ENCODE results near the gene BMP2K.

The BMP2K gene

DNA sequence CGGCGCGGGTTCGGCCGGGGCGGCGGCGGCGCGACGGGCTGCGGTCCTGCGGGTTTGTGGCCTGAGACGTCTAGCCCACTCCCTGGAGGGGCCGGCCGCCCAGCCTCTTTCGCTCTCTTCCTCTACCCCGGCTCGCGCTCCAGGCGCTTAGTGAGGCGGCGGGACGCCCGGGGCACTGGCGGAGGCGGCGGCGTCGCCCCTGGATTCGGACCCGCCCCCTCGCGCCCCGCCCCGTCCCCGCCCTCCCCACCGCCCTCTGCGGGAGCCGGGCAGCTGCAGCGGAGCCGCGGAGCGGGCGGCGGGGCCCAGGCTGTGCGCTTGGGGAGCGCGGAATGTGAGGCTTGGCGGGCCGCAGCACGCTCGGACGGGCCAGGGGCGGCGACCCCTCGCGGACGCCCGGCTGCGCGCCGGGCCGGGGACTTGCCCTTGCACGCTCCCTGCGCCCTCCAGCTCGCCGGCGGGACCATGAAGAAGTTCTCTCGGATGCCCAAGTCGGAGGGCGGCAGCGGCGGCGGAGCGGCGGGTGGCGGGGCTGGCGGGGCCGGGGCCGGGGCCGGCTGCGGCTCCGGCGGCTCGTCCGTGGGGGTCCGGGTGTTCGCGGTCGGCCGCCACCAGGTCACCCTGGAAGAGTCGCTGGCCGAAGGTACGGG is at the start of gene BMP2K:
TSS of gene BMP2K (plus strand) at position 272 of the 650 bp plus-strand sequence. CDS start at position 466, 194 bp downstream.
- DNase-seq: peak; percentile 82

DNA sequence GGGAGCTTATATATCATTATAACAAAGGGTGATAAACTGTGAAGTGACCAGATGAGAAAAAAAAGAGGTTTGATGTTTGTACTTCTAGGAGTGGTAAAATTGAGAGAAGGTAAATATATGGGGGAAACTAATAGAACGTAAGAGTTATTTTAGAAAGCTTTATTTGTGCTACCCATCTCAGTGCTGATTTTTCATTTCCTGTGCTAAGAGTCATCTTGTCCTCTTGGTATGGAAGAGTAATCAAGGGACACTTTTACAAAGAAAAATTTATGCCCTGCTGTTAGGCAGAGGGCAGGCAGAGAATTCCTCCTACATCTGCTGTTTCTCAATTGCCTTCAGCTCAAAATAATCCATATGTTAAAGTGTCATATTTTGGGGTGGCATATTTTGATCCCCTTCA is 49.6 kb upstream of the BMP2K start:
- DNase-seq: no peak

DNA sequence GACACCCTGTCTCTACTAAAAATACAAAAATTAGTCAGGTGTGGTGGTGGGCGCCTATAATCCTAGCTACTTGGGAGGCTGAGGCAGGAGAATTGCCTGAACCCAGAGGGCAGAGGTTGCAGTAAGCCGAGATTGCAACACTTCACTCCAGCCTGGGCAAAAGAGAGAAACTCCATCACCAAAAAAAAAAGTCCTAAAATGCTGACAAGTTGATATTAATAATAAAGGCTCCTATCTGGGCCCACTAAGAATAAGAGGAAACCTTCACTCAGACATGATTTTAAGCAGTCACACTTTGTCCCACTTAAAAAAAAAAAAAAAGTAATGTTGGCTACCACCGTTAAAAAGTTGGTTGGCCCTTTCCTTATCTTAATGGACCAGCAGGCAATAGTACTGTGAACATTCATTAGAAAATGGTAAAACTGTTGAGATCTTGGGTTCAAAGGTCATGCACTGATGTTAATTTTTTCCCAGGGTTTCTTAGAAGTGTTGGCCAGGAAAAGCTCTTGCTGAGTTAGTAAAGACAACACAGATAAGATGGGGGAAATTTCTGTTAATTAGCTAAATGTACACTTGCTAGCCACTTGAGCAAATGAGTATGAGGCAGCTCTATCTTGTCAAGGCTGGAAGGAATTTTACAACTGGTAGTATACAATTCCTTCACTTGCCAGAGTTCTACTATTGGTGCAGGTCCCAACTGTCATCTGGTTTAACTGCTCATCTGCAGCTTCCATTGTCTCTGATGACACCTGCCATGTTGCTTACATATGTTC is 43.6 kb upstream of the BMP2K start:
- no peak for DNase-seq

DNA sequence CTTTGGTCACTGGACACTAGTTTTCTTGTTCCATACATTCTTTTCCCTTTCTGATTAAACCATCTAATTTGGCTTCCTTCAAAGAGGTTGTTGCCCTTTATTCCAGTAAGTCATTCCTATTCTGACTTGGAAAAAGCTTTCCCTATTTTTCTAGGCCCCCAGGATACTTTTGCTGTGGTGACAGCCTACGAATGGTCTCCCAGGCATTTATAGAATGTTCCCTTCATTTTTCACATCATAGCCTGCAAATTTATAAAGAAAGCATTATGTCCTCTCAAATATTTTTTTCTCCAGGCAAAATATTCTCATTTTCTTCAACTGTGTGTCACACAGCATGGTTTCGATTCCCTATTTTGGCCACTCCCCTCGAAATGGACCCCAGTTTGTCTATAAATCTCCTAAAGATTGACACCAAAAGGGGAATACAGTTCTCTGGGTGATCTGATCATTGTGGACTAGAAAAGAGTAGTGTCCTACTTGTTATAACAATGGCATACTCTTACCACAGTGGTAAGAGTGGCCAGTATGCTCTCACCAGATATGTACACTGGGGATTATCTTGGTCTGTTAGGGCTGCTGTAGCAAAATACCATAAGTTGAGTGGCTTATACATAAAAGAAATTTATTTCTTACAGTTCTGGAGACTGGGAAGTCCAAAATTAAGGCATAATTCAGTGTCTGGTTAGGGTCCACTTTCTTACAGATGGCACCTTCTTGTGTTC is 41.5 kb upstream of the BMP2K start:
- no peak for DNase-seq

DNA sequence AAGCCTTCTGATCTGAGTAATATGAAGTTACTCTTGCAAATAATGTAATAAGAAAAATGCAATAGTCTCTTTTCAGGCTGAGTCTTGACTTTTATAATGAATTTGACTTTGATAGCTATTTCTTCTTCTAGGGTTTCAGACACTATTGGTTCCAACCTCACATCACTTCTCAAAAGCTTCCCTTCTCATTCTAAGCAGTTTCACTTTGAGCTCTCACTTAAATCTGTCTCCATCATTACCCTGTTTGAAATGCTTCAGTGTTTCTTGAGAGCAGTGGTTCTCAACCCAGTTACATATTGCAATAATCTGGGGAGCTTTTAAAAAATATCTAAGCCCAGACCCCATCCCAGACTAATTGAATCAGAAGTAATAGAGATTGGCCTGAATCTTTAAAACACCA is 40.5 kb upstream of the BMP2K start:
- no peak for DNase-seq

DNA sequence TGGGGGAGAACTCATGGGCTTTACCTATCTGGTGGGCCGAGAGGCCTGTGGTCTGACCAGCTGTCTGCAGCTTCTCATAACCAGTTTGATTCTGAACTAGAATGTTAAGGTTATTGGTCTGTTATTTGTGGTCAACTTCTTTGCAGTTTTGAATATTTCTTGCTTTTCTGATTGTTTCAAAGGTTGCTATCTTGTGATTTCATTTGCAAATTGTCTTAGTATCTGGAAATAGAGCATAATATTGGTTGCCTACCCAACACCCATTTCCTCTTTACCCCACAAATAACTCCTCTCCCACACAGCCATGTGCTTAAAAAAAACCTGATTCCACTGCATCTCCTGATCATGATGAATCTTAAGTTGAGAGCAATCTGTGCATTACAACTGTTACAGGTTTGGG is 39.1 kb upstream of the BMP2K start:
- no peak for DNase-seq

DNA sequence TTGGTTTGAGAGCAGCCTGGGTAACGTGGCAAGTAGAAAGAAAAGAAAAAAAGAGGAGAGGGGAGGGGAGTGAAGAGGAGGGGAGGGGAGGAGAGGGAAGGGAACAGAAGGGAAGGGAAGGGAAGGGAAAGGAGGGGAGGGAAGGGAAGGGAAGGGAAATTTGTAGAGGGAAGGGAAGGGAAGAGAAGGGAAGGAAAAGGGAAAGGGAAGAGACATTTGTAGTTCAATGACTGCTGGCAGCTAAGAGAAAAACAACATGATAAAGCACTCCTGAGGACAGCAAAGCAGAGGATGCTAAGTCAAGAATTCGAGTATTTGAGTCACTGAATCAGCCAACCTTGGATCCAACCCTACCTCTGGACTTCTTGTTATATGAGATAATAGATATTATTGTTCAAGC is 38.2 kb upstream of the BMP2K start:
- DNase-seq: no peak

DNA sequence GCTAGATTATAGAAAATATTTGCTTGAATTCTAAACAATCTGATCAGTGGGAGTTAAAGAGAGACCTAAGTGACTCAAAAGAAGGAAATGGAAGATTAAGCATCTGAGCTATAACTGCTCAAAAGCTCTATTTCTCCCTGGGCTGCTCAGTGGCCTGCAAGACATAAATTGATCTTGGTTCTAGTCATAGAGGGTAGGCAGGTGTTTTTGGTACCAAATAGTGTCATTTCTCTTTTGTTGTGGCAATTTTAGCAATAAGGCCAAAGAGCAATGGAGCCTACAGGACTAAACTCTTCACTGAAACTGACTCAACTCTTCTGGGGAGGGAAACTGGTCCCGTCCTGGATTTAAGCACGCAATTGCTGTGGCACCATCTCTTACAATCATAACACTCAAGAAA is 33.9 kb upstream of the BMP2K start:
- no peak for DNase-seq

DNA sequence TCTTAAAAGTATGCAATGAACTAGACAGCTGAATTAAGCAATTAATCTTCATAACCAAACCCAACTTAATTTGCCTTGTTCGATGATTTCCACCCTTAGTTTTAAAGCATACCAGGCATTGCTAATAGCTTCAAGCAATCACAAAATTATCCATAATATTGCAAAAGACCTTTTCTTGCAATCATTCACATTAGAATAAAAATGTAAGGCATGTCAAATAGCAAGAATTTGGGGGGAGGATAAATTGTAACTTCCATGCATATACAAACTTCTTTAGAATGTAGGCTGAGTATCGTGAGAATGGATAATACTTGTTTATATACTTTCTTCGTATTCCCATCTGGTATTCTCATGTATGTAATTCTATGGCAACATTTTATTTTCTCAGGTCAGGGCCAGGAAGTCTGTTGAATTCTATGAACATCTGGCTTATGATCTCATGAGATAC is 28.7 kb upstream of the BMP2K start:
- DNase-seq: no peak

DNA sequence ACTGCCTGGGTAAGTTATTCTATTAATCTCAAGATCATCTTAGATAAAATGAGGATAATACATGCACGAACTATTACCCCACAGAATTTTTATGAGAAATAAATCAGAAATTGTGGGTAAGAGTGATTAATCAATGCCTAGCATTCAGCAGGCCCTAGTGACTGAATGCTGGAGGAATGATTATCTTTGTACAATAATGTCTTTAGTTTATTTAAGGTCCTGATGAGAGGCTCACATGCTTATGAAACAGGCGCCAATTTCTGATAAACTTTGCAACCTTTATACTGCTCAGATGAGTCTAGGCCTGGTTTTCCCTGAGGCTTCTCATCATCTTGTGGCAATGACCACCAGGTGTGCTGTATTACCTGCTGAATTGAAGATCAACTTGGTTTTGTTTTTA is 27.8 kb upstream of the BMP2K start:
- DNase-seq: no peak

DNA sequence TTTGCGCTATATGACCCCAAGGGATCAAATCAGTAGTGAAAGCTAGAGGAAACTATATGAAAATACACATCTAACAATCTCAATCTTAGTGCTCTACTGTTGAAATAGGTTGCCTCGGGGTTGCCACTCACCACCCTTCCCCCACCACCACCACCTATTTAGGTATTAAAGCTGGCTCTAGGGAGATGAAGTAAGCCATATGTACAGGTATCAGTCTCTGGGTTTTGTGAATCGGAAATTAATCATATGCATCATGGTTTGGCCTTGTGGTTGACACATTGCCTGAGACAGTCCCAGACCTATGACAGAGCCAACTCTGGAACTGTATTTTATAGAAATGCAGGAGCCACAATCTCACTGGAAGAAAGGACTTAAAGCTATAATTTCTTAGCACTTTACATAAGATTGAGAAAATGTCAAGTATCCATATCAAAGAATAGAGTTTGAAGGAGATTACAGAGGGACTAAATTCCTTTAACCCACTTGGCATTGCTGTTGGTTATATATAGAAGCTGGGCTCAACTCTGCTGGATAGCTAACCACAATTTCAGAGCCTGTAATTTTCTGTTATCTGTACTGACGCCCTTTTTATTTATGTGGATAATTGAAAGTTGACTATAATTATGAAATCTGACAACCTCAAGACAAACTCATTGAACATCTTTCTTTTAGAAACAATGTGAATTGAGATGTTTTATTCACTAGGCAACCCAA is 26.7 kb upstream of the BMP2K start:
- DNase-seq: no peak

DNA sequence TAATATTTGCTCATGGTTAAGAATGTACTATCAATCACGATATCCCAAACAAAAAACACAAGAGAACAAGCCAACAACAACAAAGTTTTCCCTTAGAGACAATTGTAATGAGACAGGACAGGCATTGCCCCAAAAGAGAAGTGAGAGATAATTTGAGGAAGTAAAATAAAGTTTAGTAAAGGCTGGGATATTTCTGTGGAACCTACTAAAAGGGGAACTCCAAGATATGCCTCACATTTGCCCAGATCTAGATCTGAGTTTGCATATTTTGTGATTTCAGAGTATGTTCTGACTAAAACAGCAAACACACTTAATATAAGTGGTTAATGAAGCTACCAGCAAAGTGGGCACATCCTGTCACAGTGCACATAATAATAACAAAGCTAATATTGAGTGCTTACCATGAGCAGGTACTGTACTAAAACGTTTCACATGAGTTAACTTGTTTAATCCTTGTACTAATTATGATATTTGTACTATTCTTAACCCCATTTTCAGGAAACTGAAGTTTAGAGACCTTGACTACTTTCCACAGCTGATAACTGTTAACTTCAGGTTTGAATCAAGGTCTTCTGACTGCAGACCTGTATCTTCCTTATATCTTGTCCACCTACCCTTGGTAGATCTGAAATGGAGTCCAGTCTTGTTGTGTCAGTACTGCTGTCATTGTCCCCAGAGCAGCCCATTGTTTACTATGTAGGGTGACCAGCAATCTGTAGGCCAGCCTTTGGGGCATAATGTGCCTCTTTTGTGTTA is 26.0 kb upstream of the BMP2K start:
- no peak for DNase-seq

DNA sequence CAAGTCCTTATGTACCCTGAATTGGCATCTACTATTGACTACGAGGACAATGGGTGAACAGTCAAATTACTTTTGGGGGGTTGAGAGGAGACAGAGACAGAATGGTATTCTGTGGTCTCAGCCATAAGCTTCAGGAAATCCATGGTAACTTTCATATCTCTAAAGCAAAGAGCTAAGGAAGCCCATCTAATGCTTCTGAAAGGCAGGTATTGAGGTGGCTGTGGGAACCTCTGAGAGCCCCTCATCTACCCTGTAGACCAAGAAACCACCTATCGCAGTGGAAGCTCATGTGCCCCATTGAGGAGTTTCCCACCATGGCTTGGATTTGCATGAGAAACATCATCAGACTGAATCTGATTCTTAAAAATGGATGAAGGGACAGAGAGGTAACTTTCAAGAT is 23.1 kb upstream of the BMP2K start:
- DNase-seq: no peak

DNA sequence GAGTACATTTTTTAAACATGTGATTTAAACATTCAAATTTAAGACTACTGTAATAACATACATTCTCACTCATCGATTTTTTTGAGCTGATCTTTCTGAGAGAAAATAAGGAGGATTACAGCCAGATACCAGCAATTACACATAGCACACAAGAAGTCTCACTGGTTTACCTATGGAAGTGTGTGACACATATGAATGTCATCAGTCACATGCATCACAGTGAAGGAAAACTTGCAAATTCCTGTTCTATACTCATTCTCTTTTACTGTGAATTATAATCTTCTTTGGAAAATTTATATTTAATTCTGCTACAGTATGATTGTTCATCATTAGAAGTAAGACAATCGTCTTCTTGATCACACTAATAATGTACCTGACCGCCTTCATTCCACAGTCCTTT is 21.3 kb upstream of the BMP2K start:
- no peak for DNase-seq

DNA sequence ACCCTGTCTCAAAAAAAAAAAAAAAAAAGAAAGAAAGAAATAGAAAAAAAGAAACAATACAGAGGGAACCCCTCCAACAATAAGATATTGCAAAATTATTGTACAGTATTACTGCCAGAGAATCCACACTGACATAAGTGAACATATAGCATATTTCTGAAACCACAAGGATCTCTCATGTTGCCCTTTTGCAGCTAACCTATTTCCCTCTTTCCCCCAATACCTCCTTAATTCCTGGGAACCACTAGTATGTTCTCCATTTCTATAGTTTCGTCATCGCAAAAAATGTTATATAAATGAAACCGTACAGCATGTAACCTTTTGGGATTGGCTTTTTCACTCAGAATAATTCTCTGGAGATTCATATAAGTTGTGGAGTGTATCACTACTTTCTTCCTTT is 20.0 kb upstream of the BMP2K start:
- no peak for DNase-seq

DNA sequence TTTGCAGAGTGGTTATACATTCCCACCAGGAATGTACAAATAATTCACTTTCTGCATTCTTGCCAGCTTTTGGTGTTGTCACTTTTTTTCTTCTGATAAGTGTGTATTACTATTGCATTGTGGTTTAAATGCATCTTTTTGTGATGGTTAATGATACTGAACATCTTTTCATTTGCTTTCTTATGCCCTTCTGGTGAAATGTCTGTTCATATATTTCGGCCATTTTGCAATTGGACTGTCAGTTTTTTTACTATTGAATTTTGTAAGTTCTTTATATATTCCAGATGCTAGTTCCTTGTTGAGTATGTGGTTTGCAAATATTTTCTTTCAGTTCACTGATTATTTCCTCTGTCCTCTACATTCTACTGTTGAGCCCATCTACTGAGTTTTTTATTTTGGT is 19.4 kb upstream of the BMP2K start:
- DNase-seq: no peak

DNA sequence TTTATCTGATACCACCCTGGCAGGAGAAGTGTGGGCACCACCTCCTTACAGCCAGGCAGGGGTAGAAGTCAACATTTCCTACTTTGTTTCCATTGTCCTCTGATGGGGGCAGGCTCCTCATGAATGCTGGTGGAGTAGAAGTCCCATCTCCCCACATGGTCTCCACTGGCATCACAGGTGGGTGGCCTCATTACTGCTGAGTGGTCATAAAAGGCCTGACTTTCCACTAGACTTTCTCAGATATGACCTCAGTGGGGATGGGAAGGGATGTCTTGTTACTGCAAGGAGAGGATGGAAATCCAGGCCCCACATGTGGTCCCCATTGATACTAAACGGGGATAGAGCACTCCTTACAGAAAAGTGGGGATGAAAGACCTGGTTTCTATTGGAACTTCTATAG is 18.6 kb upstream of the BMP2K start:
- DNase-seq: no peak

DNA sequence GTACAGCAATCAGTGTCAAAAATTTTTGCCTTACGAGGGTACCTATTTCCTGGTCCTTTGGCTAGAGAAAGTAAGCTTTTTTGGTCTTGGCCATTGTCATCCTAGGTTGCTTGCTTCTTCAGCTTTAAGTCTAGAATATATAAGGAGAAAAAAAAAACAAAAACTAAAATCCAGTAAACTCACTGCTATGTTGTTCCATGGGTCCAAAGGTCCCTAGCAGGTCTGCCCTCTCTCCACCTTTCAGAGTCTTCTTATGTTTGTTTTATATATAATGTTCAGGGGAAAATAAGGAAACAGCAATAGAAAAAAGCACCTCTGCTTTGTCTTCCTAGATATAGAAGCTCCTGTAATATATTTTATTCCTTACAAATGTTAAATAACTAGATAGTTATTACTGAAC is 18.1 kb upstream of the BMP2K start:
- DNase-seq: no peak

DNA sequence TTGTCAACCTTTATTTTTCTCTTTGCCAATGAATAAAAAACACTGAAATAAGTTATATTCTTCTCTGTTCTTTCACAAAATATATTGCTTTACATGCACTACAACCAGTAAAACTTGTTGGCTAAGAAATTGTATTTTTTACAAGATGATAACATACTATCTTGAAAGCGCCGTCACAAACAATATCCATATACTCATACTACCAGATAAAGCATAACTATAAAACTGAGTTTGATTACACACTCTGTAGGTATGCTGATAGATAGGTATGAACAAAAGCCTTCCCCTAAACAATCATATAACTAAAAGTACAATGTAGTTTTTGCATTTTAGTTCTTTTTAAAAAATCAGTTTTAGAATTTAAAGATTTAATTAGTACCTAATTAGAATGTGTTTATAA is 13.6 kb upstream of the BMP2K start:
- DNase-seq: no peak

DNA sequence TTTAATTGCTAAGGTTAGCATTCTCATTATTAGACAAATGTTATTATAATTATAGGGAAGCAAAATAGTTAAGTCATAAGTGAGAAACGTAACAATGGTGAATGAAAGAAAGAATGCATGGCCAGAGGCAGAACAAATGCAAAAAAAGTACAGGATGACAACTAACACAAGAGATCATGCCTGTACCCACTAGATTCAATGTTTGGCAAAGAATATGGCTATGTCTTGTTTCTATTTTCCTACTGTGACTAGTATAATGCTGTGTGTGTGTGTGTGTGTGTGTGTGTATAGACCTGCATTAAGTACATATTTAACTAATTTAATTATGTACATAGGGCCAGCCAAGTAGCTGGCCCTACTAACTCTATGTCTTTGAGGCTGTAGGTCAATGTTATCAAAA is 12.9 kb upstream of the BMP2K start:
- DNase-seq: no peak

DNA sequence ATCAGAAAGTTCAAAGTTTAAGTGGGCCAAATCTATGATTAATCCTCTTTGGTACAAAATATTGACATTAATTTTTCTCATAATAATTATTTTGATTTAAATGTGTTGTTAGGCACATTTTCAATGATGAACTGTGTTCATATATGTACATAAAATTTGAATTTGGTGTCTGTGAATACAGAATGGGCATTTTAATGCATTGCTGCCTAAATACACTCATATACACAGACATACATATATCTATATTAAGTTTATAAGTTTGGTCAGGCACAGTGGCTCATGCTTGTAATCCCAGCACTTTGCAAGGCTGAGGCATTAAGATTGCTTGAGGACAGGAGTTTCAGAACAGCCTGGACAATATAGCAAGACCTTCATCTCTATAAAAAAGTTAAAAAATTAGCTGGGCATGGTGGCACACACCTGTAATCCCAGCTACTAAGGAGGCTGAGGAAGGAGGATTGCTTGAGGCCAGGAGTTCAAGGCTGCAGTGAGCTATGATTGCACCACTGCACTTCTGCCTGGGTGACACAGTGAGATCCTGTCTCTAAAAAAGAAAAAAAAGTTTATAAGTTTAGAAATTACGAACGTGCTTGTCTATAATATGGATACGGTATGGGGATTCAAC is 12.3 kb upstream of the BMP2K start:
- no peak for DNase-seq

DNA sequence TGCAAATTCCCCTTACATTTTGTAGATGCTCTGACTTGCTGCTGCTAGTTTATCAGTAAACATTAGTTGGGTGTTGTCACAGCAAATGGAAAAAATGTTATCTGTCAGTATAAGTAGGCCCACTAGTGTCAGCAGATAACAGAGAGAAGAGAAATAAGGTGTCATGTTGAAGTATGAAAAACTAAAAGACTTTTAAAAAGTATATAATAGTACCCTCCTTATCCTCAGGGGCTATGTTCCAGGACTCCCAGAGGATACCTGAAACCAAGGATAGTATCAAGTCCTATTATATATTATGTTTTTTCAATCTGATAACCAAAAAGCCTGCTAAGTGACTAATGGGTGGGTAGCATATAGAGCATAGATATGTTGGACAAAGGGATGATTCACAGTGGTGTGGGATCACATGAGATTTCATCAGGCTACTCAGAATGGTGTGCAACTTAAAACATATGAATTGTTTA is 11.6 kb upstream of the BMP2K start:
- no peak for DNase-seq
